SH-SY5Y (cell line): ENCODE data around the gene DST.

Source experiments
- GATA2 ChIP-seq: IDR thresholded peaks from 2 replicates; pipeline ENCODE4 v1.6.1; 2011; ENCODE audit warnings: mild to moderate bottlenecking, low read depth, low read length
- GATA3 ChIP-seq: IDR thresholded peaks from 2 replicates; pipeline ENCODE4 v1.6.1; 2011; ENCODE audit warnings: low read depth, mild to moderate bottlenecking, low read length, moderate library complexity

Gene DST

GRCh38 chr6:56677559-56677958 is 34.9 kb upstream of the DST start:
- TF ChIP-seq GATA3 (no peak), GATA2 (no peak)

- no peak for TF ChIP-seq GATA3
- no peak for TF ChIP-seq GATA2
Measured at GRCh38 chr6:56671651-56672461, 29.2 kb upstream of the DST start.

- no peak for TF ChIP-seq GATA3
- no peak for TF ChIP-seq GATA2
Measured at GRCh38 chr6:56671160-56671559, 28.5 kb upstream of the DST start.

- TF ChIP-seq GATA3 = no peak
- no peak for TF ChIP-seq GATA2
Measured at GRCh38 chr6:56669041-56669440, 26.4 kb upstream of the DST start.

GRCh38 chr6:56668158-56668557 is 25.5 kb upstream of the DST start:
- TF ChIP-seq GATA3 = no peak
- TF ChIP-seq GATA2 = no peak

- TF ChIP-seq GATA2 (no peak), GATA3 (no peak)
Measured at GRCh38 chr6:56667336-56667735, 24.6 kb upstream of the DST start.

DNA sequence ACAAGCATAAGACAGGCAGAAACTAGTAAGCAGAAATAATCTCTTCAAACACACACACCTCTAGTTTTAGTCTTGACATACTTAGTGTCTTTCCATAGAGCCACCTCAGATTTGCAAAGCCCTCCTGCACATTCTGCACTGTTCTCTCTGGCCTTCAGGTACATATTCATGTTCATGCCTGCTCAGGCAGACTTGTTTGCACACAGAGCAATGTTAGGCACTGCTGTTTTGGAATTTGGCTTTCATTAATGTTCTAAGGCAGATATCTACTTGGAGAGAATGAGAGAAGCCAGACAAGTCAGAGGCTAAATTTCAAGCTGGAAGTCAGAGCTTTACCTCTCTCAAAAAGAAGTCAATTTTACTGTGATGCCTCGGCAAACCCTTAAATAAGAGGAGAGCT is 21.3 kb upstream of the DST start:
- no peak for TF ChIP-seq GATA3
- no peak for TF ChIP-seq GATA2

GRCh38 chr6:56663344-56663743 is 20.7 kb upstream of the DST start:
- TF ChIP-seq GATA2 = no peak

- TF ChIP-seq GATA3 (no peak), GATA2 (no peak)
Measured at GRCh38 chr6:56660381-56660730, 17.7 kb upstream of the DST start.

DNA sequence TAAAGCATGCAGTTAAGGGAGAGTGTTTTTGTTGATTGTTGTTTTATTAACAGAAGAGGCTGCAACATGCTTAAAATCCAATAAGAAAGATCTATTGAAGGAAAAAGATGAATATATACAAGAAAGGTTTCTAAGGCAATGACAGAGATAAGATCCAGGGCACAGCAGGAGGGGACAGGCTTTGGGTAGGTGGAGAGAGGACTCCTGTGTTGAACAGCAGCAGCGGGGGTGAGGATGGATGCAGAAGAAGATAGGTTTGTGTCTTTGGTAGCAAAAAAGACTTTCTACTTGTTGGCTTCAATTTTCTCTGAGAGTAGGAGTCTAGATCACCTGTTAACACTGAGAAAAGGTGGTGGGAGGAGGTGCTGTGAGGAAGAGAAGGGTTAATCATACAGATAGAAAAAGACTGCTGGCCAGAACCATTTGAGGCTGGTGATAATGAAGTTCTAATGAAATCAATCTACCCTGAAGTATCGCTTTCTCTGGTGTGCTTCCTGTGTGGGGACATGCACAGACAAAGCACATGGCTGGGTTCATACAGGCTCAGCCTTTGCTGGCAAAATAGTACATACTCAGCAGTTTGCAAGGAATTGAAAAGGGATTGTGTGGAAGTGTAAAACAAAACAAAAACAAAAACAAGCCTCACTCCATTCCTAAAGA is 17.2 kb upstream of the DST start:
- TF ChIP-seq GATA3 (no peak), GATA2 (no peak)

DNA sequence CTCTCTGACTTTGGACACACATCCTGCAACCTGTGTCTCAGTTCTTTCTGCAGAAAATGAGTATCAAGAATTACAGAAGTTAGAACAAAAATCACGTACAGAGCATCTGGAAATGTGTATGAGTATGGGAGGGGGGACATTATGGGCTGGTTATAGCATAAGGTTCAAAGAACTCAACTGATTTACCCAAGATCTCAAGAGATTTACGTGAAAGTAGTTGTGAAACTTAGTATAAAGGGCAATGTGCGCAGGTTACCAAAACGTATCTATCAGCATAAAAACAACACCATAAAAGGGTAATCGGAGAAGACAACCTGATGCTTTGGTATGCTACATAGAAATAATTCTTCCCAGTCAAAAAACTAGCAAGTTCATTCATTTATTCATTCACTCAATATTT is 15.6 kb upstream of the DST start:
- TF ChIP-seq GATA2 (no peak), GATA3 (no peak)

DNA sequence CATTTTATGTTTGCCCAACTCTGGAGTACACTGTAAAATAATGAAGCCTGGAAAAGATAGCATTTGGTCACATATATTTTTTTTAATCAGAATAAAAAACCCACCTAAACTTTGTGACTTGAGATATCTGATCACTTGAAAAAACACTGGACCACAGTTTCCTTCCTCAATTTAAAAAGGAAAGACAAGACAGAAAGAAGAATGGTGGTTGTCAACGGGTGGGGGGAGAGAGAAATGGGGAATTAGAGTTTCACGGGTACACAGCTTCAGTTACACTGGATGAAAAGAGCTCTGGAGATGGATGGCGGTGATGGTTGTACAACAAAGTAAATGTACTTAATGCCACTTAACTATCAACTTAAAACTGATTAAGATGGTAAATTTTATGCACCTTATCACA is 14.7 kb upstream of the DST start:
- TF ChIP-seq GATA2 (no peak), GATA3 (no peak)

DNA sequence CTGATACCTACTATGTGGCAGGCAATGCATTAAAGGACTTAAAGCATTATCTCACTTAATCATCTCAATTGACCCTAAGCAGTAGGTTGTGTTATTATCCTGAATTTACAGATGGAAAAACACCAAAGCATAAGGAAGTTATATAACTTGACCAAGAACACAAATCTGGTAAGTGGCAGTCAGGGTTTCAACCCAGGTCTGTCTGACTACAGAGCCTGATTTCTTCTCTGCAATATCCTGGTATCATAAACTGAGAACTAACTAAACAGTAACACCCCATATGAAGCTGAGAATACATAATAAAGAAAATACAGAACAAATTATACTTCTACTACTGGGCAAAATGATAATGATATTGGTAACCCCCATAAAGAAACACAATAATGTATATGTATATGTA is 13.8 kb upstream of the DST start:
- TF ChIP-seq GATA2 (no peak), GATA3 (no peak)

DNA sequence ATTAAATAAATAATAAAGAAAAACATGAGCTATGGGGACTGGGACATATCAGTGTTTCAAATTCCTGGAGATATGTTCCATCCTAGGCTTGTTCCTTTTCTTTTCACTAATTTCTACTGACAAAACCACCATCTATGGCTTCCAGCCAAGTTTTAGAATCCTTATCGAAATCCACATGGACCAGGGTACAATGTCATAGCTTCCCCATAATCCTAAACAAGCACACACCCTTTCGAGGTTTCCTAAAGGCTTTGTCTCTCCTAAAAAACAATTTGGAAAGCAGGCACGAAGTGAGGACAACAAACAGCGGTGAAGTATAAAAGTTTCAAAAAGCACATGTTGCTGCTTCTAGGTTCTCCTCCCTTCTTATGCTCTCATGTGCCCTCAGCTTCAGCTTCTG is 13.3 kb upstream of the DST start:
- no peak for TF ChIP-seq GATA3
- TF ChIP-seq GATA2 = no peak

DNA sequence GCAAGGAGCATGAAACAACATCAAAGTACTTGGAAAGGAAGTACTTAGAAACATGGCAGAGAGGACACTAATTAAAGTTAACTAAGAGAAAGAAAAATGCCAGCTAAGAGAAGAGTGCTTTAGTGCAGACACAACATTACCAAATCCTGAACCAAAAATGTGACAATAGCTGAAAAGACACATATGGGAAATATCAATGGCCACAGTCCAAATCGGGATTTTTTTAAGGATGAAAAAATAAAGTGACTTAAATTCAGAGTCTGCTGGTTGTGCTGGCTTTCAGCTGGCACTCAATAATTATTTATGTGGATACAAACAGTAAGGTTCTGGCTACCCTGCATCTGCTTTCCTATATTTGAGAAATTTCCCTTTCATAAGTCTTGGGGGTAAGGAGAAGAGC is 12.6 kb upstream of the DST start:
- TF ChIP-seq GATA3 (no peak), GATA2 (no peak)

DNA sequence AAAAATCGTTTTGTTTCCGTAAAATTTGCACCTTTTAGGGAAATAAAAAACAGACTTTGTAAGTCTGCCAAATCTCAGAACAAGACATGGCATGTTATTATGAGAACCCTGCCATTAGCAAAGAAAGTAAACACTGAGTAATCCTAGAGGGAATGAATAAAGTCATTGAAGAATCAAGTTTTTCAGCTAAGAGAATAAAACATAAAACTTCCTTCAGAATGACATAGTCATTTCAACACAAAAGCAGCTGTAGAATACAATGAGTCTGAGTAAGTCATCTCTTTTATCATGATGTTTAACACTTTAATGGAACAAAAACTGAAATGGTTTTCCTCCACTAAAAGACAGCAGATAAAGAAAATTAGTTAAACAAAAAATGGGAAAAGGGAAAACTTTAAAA is 10.3 kb upstream of the DST start:
- TF ChIP-seq GATA2 (no peak), GATA3 (no peak)
